Activated CD4-positive, alpha-beta T cell treated with anti-CD3 and anti-CD28 coated beads for 24 hours (primary cell): ENCODE results near the gene PGF.

Experiments used
- DNase-seq, 2 donors: peaks; one replicate each; pipeline ENCODE4 v3.0.0-alpha.2; 2020; ENCODE audit warnings: low read depth in 2 of 2

The PGF gene

DNA sequence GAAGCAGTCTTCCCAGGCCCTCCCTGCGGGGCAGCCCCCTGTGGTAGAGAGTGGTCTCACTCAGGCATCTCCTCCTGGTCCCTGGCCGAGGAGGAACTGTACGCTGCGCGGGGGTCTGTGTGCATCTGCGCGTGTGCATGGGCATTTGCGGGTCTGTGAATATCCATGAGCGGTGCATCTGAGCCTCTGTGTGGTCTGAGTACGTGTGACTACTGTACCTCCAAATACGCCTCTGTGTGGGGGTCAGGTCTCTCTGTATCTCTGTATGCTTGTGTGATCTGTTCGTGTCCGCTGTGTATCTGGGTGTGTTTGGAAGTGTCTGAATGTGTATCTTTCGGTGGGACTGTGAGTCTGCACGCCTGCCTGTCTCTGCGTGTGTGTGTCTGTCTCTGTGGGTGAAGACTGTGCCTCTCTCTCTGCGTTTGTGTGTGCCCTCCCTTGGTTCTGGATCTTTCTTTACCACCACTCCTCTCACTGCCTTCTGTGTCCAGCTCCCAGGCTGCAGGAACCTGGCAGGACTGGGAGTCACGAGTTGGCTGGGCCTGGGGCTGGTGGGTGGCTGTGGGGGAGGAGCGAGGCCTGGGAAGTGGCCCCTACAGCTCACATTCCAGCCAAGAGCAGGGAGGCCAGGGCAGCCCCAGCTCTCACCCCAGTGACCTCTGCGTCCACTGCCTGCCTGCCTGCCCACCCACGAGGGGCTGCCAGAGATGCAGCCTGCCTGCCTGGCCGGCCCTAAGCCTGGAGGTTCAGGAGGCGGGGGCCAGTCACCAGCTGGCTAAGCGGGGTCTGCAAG is 1.1 kb upstream of the PGF start:
- no peak for DNase-seq

DNA sequence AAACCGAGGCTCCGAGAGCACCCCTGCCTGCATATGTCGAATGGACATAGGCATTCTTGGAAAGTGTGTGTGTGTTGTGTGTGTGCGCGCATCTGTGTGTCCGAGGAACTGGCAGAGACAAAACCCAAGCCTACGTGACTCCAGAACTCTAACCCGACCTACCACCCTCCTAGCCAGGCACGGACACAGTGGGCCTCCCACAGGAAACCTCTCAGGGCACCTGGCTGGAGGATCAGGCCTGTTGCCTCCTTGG is 556 bp upstream of the PGF start:
- no peak for DNase-seq

DNA sequence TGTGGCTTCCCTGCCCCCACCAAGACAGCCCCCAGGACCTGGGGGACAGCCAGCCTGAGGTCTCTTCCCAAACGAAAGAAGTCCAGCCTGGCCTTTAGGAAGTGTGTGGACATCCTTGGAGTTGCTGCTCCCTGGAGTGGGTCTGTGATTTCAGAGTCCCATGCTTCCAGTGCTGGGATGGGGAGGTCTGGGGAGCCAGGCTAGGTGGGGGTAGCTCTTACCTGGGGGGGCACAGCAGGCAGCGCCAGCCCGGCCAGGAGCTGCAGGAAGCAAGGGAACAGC is 509 bp downstream of the PGF start:
- no peak for DNase-seq

DNA sequence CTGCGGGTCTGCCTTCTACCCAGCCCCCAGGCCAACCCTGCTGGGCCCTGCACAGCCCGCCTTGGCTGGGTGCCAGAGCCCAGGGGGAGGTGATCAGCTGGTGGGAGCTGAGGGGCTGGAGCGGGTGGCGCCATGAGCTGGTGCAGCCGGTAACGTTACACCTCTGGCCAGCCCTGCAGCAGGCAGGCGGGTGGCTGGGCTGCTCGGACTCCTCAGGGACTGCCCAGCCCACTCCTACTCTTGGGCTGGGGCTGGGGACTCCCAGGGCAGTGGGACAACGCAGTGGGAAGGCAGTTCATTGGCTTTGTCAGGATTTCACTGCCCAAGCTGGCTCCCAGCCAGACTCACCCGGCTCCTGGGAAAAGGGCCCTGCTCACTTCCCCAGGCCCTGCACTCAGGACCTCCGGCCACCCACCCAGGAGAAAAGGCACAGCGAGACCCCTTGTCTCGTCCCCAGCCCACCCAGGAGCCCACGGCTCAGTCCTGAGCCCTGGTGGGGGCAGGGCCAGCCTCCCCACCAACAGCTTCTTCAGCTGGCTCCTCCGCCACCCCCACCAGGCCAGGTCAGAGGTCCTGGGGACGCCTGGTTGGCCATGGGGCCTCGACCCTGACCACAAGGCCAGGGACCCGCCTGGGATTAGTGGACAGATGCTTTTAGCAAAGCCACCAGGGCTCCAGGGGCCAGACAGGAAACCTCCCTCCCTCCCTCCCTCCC is 1.0 kb downstream of the PGF start:
- DNase-seq, result no peak

DNA sequence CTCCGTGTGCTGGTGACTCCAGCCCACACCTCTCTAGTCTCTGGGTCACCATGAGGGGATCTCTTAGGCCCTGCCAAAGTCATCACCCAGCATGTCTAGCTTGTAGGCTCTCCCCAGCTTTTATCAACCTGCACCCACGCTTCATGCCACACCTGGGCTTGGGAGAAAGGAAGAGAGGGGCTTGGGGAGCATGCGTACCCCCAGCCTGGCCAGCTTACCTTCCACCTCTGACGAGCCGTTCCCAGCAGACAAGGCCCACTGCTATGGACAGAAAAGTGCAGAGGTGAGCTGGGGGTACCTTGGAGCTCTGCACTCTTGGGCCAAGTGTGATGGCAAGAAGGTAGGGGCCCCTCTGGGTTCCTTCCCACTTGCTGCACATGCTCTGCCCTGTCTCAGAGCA is 1.7 kb downstream of the PGF start:
- no peak for DNase-seq

DNA sequence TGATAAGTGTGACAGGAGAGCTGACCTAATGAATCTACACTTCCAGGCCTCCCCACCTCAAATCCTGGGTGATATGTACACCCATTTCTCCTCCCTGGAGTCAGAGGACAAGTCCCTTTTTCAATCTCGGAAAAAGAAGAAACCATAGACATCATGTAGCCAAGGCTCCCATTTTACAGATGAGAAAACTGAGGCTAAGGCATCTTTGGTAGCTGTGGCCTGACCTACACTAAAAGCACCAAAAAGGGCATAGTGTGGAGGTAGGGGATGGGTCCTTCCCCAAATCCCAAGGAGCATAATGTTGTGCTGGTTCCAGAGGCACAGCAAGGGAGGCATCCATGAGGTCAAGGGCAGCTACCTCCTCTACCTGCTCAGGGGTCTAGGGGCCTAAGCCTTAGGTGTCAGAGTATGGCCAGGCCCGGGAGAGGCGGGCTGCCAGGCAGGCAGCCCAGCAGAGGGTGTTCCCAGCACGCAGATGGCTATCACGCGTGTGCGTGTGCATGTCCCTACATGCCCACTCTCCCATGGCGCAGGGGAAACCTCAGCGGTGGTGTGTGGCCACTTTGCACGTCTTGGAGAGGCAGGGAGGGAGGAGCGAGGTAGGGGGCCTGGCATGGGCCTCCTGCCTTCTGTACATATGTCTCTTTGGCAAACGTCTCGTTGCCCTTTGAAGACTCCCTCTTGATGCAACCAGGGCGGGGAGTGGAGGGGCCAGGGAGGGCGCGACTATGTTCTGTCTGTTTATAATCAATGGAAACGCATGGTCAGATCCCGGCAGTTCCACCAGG is 2.5 kb downstream of the PGF start:
- DNase-seq, result no peak

DNA sequence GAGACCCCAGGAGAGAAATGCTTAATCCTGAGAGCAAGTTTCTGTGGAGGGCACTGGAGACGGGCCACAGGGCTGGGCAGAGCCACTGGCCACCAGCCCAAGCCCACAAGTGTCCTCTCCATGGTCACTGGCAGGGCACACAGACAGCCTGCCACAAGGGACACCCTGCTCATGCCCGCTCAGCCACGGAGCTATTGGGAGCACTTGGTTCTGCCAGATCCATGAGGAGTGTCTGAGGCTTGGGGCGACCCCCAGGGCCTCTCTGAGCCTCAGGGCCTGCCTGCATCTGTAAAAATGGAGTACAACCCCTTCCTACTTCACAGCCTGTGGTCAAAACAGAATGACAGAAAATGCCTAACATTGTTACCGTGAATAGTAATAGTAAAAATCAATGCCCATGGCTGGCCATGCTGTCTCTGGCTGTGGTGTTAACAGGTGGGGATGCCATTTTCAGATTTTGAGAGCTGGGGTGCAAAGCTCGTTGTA is 3.2 kb downstream of the PGF start:
- no peak for DNase-seq

DNA sequence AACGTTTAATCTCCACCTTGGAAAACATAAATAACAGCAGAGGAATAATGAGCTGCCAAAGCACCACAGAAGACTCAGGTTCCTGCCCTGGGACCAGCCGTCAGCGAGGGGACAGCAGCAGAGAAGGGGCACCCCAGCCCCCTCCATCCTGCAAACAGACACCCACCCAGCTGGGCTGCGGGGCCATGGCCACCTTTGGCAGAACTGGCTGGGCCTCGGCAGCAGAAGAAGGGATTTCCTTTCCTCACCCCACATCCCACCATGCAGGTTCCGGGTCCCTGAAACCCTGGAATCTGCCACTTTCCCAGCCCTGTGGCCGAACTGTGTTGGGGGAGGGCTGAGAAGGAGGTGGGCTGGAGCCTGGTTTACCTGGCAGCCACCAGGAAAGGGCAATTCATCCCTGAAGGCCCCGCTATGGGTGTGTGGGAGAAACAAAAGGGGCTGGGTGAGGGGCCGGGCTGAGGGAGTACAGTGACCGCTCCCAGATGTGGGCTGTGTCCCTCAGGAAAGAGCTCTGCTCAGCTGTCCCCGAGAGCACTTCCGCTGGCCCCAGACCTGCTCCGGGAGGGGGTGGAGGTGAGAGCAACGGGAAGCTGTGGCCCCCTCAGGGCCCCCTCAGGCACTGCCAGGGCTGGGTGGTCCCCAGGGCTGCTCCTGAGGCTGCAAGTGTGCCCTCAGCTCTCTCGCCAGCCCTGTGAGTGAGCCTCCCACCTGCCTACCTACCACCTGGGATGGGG is 3.8 kb downstream of the PGF start:
- no peak for DNase-seq

DNA sequence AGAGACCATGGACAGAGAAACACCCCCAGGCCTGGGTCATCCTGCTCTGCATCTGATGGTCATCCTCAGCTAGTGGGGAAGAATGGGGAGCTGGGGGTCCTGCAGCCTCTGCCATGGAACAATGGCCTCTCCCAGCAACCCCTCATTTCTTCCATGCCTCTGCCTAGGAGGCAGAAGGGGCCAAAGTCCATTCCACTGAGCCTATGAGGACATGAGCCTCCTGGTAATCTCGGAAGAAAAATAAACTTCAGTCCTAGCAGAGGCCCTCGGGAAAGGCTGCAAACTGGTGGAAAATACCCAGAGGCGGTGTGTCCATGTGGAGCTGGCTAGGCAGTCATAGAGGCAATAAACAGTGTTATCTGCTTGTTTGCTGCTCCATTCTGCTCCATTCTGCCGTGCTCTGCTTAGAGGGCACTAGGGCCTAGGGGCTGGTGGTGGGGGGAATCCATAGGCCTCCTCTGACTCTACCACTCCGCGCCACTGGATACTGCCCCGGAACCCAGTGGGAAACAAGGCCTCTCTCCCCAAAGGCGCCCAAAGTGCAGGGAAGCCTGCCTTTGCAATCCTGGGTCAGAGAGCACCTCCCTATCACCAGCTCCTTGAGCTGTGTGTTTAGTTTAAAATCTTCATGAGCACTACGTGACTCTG is 4.5 kb downstream of the PGF start:
- DNase-seq, result no peak

DNA sequence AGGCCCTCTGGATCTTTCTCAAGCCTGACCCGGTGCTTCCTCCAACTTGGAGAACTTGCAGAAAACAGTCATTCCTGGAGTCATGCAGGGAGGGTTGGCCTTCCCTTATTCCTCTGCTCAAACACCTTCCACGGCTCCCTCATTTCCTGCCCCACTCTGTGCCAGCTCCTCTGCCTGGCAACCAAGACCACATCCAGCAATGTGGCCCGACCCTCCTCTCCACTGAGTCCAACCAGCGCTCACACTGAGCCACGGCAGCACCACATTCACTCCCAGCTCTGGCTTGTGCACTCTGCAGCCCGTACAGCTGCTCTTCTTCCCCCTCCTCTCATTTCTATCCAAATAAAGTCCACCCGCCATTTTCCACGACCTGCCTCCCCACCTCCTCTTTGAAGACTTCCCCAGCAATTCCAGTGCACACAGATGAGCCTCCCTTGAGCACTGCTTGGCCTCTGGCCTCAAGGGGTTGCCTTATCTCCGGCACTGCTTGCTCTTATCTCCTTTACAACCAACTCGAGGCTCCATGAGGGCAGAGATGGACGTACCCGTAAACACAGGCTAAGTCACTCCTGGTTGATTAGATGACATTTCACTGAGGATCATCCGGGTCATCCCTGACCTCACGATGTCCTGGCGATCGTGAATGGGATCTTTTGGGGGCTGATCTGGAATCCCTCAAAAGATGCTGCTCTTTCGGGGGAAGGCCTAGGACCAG is 5.4 kb downstream of the PGF start:
- no peak for DNase-seq

DNA sequence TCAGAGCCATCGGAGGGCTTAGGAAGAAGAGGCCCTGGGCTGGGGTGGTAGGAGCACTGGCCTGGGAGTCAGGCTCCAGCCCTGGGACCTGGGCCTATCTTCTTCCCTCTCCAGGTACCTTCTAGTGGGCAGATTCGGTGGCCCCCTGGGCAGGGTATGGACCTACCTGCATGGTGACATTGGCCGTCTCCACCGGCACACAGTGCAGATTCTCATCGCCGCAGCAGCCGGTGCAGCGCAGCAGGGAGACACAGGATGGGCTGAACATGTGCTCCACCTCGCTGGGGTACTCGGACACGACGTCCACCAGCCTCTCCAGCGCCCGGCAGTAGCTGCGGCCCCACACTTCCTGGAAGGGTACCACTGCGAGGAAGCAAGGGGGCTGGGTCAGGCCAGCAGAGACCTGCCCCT is 6.2 kb downstream of the PGF start:
- no peak for DNase-seq

DNA sequence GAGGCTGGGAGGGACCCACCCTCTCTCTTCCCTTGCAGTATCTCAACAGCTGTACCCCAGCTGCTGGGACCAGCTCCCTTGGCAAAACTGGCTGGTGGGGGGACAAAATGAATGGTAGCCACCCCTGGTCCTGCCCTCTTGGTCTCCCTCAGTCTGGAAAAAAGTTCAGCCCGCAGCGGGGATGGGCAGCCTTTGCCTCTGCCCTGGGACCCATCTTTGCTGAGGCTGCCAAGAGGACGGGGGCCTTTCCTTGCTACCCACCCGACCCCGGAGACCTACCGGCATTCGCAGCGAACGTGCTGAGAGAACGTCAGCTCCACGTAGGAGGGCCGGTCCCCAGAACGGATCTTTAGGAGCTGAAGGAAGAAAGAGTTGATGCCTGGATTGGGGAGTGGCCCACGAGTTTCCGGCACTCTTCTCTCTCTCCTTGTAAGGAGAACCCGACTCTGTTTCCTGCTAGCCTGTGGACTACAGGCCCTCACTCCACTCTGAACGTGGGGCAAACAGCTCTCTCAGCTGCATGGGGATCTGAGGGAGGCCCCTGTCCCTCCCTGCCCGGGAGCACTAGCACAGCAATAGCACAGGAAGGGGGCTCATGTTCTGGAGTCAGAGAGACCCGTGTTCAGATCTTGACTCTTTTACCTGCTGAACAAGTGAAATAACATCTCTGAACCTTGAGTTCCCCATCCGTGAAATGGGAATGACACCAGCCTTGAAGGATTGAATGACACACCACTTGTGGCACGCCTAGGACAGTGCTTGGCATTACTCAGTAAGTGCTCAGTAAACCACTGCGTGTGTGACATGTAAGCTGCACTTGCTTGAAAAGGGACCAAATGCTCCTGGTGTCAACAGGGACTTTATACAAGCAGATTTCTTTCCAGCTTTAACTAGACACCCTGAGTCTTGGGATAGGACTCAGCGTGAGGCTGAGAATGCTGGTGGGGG is 6.9 kb downstream of the PGF start:
- no peak for DNase-seq

DNA sequence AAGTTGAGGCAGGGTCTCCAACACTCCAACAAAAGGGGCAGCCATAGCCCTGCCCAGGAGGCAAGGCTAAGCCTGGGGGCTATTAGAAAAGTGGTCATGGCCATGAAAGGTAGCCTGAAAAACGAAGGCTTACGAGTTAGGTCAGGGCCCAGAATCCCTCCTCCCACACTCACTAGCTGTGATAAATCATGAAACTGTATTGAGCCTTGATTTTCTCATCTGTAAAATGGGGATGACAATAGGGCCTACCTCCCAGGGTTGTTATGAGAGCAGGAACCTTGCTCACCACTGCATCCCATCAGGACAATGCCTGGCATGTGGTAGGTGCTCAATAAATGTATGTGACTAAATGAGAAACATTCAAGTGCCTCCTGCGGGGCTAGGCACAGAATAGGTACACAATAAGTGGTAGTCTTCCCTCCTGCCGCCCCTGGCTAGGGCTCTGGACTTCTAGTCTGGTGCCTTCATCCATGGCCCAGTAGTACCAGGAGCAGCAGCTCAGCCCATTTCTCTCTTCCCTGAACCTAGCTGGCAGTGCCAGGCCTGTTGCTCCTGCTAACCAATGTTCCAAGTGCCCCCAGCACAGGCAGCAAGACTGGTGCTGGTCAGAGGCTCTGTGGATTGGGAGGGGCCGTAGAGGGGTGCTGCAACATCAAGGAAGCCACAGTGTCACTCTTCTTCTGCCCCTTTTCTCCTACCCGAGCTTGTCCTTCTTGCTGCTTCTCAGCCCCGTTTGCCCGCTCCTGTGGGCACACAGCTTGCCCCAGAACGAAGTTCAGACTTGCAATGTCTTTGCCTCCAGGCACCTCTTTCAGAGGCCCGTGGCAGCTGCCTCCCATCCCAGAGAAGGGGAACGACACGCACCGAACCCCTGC is 7.8 kb downstream of the PGF start:
- no peak for DNase-seq

DNA sequence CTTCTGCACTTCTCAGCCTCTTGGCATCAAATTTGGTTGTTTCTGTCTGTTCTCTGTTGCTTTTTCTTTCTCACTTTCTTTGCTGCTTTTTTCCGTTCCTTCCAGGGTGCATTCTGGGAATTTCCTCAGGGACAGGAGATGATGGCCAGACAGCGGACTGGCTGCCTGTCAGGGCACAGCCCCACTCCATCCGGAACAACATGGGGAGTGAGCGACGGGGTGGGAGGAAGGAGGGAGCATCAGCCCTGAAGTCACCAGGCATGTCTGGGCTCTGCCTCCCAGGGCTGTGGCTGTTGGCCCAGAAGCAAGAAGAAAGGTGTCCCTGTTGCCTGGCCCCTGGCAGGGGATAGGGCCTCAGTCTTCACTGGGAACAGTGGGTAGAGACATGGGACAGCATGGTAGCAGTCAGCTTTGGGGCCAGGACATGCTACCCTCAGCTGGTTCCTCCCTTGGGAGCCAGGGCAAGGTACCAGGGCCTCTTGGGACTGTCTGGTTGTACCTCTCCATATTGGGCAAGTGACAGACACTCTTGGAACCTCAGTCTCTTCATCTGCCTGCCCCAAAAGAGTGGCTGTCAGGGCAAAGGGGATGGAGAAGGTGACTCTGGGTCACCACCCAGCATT is 8.6 kb downstream of the PGF start:
- no peak for DNase-seq

DNA sequence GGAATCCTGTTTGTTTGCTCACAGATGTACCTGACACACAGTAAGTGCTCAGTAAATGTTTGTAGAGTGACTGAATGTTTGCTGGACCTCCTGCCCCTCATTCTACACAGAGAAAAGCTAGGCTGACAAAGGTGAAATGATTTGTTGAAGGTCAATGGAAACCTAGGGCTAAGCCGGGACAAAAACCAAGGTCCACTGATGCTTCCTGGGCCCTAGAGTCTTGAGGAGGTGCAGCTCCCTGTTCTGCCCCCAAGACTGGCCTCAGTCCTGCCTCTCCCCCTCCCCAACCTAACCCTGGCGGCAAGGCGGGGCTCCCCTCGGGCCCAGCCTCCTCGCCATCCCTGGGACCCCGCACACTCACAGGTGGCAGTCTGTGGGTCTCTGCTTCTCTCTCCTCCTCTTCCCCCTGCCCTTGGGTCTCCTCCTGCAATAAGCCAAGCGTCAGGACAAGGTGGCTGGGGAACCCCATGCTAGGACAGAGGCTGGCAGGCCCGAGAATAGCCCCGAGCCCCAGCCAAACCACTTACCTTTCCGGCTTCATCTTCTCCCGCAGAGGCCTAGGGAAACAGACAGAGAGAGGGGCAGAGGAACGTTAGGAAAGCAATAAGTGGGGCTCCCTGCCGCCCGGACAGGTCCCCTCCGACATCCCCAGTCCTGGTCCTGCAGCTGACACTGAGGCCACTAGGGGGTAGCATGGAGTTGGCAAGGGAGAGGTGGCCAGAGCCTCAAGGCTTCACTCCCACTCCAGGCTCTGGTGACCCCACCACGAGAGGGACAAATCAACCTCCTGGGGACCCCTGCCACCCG is 9.3 kb downstream of the PGF start:
- DNase-seq, result peak; percentile 66 to 70

DNA sequence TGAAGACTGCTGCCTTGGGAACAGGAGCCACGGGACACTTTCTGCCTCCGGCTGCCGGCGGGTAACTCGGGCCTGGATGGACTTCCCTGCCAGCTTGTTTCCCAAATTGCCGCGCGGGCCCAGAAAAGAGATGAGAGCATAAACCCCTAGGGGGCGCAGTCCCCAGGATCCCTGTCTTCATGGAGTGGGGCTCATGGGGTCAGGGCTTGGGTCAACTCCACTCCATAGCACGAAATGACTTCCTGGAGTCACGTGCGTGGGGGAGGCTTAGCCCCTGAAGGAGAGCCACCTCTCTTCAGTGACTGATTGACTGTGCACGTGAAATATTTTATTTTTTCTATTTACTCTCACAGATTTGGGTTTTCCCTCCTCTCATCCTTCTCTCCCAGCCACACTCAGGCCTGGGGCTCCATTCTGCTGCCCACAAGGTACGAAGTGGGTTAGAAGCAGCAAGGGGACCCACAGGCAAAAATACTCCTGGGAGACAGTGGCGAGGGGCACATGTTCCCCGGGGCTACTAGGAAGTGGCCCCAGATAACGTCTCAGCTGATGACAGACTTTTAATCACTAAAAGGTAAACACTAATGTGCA is 10.0 kb downstream of the PGF start:
- DNase-seq, result no peak

DNA sequence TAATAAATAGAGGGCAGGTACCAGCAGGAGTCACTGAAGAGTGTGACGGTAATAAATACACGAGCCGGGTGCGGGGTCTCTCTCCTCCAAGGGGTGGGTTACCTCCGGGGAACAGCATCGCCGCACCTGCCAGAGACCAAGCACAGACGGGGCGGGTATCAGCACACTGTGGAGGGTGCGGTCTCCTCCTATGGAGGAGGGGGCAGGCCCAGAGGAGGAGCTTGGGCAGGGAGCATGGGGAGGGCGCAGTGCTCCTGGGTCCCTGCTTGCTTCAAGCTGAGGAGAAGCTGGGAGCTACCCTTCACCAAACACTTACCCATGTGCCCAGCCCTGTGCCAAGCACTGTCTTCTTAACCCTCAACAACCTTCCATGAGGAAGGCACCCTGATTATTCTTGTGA is 12.8 kb downstream of the PGF start:
- no peak for DNase-seq
